ENCODE measurements around the gene C1QTNF9. TPM values are rescaled to one million over a fixed set of nuclear protein-coding genes. Genes with fewer than 3 reads are reported as not detected.
A peak's percentile ranks its signal among the peaks of the same experiment; 100 is the strongest.

Gene C1QTNF9
- total and polyA plus RNA-seq, 2 of the 8 experiments (the other 6 are each of a cell fraction or from before 2014, with no cell fraction given), result not detected

DNA sequence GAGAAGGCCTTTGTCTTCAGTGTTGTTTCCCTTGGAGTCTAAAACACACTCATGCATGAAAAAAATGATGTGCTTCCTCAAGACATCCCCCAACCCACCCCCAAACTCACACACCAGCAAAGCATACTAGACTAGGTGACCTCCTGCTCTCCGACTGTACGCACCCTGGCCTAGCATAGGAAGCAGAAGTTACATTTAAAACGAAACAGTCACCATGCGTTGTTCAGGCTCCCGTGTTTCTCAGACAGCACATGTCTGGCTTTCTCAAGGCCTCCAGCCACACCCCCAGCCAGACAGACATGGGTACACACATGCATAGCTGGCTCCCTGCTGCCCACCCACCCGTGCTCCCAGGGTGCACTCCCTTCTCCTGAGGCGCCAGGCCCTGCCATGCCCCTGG is 28.7 kb upstream of the C1QTNF9 start:
- H3K18ac ChIP-seq (ENCODE audit: extremely low read depth, low read length), result no peak overlapping the region
- H3K4me1 ChIP-seq (replicated peaks in 1 of 4; ENCODE audit: control insufficient read depth in 3 of 4, insufficient read depth in 4 of 4, low read length in 3 of 4), result no peaks in the 10 kb centered on the region
- no peak overlapping the region; the same call in 1 of the 2 replicates for H2BK5ac ChIP-seq (ENCODE audit: low read depth, low read length)
- no peak overlapping the region for H2AFZ ChIP-seq (ENCODE audit: low read length)
- no peak overlapping the region for H2BK12ac ChIP-seq (ENCODE audit: low read depth, low read length)
- H3K23ac ChIP-seq (ENCODE audit: insufficient read length), result no peak overlapping the region
- H3K27me3 ChIP-seq (replicated peaks in 1 of 4; ENCODE audit: control insufficient read depth in 3 of 4, extremely low read depth in 1 of 4, insufficient read depth in 3 of 4, low read length in 3 of 4), result no peaks in the 10 kb centered on the region
- no peak overlapping the region for H2BK120ac ChIP-seq (replicated peaks; ENCODE audit: low read depth, low read length)
- H4K91ac ChIP-seq (replicated peaks; ENCODE audit: insufficient read length, low read length), result no peak overlapping the region
- H3K14ac ChIP-seq (ENCODE audit: insufficient read length), result no peak overlapping the region
- H2BK15ac ChIP-seq (ENCODE audit: low read length), result no peak overlapping the region
- no peaks in the 10 kb centered on the region for H3K36me3 ChIP-seq (ENCODE audit: control insufficient read depth in 2 of 4, insufficient read depth in 4 of 4, low read length in 3 of 4)
- H2BK20ac ChIP-seq (ENCODE audit: low read length), result no peak overlapping the region
- H4K5ac ChIP-seq (ENCODE audit: insufficient read length, low read depth, low read length), result no peak overlapping the region
- no peak overlapping the region for H3K56ac ChIP-seq (replicated peaks; ENCODE audit: insufficient read length, low read depth, low read length)
- no peak overlapping the region for H3K4me2 ChIP-seq (ENCODE audit: insufficient read depth in 1 of 2, low read depth in 2 of 2, low read length in 2 of 2)
- DNase-seq (ENCODE audit: low read depth in 1 of 2, low spot score in 2 of 2) (no peak), FAIRE-seq (peak; percentile 7)
- TF ChIP-seq TCF12 (IDR thresholded peaks at IDR 0.05; ENCODE audit: low read depth, low read length) (no peak), ASH2L (IDR thresholded peaks at IDR 0.05; ENCODE audit: low read length) (no peak), FOSL1 (IDR thresholded peaks at IDR 0.05; ENCODE audit: insufficient read depth, low read depth, low read length) (no peak), SUZ12 (IDR thresholded peaks at IDR 0.05; ENCODE audit: low read length) (no peak), KDM5A (IDR thresholded peaks at IDR 0.05; ENCODE audit: low read length) (no peak), KDM1A (IDR thresholded peaks at IDR 0.05; ENCODE audit: borderline replicate concordance, low read length) (no peak), TEAD4 (IDR thresholded peaks at IDR 0.05; ENCODE audit: low read depth, low read length) (no peak)
- TF ChIP-seq, protein P1, sequence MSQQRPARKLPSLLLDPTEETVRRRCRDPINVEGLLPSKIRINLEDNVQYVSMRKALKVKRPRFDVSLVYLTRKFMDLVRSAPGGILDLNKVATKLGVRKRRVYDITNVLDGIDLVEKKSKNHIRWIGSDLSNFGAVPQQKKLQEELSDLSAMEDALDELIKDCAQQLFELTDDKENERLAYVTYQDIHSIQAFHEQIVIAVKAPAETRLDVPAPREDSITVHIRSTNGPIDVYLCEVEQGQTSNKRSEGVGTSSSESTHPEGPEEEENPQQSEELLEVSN (IDR thresholded peaks at IDR 0.05), result no peak
- TF ChIP-seq, protein P2, sequence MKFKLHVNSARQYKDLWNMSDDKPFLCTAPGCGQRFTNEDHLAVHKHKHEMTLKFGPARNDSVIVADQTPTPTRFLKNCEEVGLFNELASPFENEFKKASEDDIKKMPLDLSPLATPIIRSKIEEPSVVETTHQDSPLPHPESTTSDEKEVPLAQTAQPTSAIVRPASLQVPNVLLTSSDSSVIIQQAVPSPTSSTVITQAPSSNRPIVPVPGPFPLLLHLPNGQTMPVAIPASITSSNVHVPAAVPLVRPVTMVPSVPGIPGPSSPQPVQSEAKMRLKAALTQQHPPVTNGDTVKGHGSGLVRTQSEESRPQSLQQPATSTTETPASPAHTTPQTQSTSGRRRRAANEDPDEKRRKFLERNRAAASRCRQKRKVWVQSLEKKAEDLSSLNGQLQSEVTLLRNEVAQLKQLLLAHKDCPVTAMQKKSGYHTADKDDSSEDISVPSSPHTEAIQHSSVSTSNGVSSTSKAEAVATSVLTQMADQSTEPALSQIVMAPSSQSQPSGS (IDR thresholded peaks at IDR 0.05; ENCODE audit: low read length), result no peak
- H2AK5ac ChIP-seq (ENCODE audit: low read depth, low read length), result no peak overlapping the region
- peaks cover 0 to 4% of the 10 kb centered on the region in 2 experiments for H4K20me1 ChIP-seq (replicated peaks in 1 of 2; ENCODE audit: control insufficient read depth in 1 of 2, insufficient read depth in 2 of 2, low read length in 2 of 2)
- no peak overlapping the region for H3K9ac ChIP-seq (replicated peaks in 1 of 4; ENCODE audit: extremely low read depth in 1 of 4, low read depth in 3 of 4, low read length in 3 of 4)
- POLR2A ChIA-PET (ENCODE audit: partially characterized antibody), result no interaction called here
- no peak overlapping the region for H3K4ac ChIP-seq (replicated peaks; ENCODE audit: insufficient read length, low read depth, low read length)
- H3K9me3 ChIP-seq (ENCODE audit: insufficient read depth in 2 of 2, low read depth in 1 of 2, low read length in 1 of 2), result no peaks in the 10 kb centered on the region
- H3K79me2 ChIP-seq (ENCODE audit: control insufficient read depth in 1 of 2, insufficient read depth in 2 of 2, low read length in 2 of 2), result no peaks in the 10 kb centered on the region
- 91% methylated on average over 7 of the region's 7 CpGs; no CpG with 5 or more reads in 1 of the 2 experiments for WGBS, 2 experiments (ENCODE audit: extremely low coverage in 1 of 2, insufficient coverage in 1 of 2, insufficient read length in 1 of 2, insufficient replicate concordance in 2 of 2, low coverage in 1 of 2, low lambda C conversion rate in 2 of 2, missing lambda C conversion rate in 1 of 2)
- no peak overlapping the region for H3K27ac ChIP-seq (ENCODE audit: low read depth, low read length)
- no peak overlapping the region for H3K4me3 ChIP-seq (ENCODE audit: extremely low read depth in 1 of 4, insufficient read depth in 2 of 4, low read depth in 3 of 4, low read length in 4 of 4)
- H3K23me2 ChIP-seq (ENCODE audit: low read depth, low read length), result no peaks in the 10 kb centered on the region
- H4K8ac ChIP-seq (ENCODE audit: extremely low read depth, insufficient read depth, low read length), result no peak overlapping the region
- CTCF ChIA-PET (ENCODE audit: partially characterized antibody), result interaction anchor here (0.9 to 1.7 kb wide), 3 partner anchors 50 to 390 kb away, joined by 3 to 4 read pairs (median 3); no protein-coding TSS in a partner anchor
- H3K79me1 ChIP-seq (ENCODE audit: low read depth, low read length), result no peaks in the 10 kb centered on the region; the same call in 1 of the 2 replicates
